Measurements from ENCODE around the gene DYNLT3. TPM values are rescaled to one million over a fixed set of nuclear protein-coding genes. Genes with fewer than 3 reads are reported as not detected.
A peak's percentile ranks its signal among the peaks of the same experiment; 100 is the strongest.

The DYNLT3 gene
- polyA plus RNA-seq, 2 of the 4 experiments (the other 2 are of a cell fraction): 26.8 to 27.3 TPM

GRCh38 chrX:37867536-37868153 is 20.3 kb upstream of the DYNLT3 start (continued):
- TF ChIP-seq RAD21 (conservative IDR thresholded peaks at IDR 0.05 in 1 of 2, IDR thresholded peaks at IDR 0.05 in 1 of 2) (no peak), CBX8 (IDR thresholded peaks at IDR 0.05) (no peak)

- ChIA-PET CTCF (interaction anchor here (0.9 kb wide), 1 partner anchor 9 kb away, joined by 3 read pairs; no protein-coding TSS in a partner anchor), POLR2A (no interaction called here)
- FAIRE-seq: no peak
- Histone ChIP-seq H3K4me1 (no peaks in the 10 kb centered on the region), H3K9me3 (no peaks in the 10 kb centered on the region), H3K27ac (no peak overlapping the region), H3K4me2 (no peak overlapping the region), H3K4me3 (no peak overlapping the region)
- 43% methylated on average over 3 of the region's 3 CpGs for WGBS (ENCODE audit: missing lambda C conversion rate)
- no peak for DNase-seq (ENCODE audit: low read depth in 1 of 2, low spot score in 1 of 2)
- TF ChIP-seq RAD21 (conservative IDR thresholded peaks at IDR 0.05 in 1 of 2, IDR thresholded peaks at IDR 0.05 in 1 of 2) (no peak), KDM5A (IDR thresholded peaks at IDR 0.05) (no peak), EHMT2 (IDR thresholded peaks at IDR 0.05; ENCODE audit: low read depth) (no peak), NFE2L2 (conservative IDR thresholded peaks at IDR 0.05; ENCODE audit: low read length) (no peak), USF2 (IDR thresholded peaks at IDR 0.05) (no peak), CTCF (IDR thresholded peaks at IDR 0.05) (no peak), NPAS2 (CRISPR knock-in tag; IDR thresholded peaks at IDR 0.05; ENCODE audit: borderline replicate concordance) (no peak), CBX8 (IDR thresholded peaks at IDR 0.05) (no peak), ATOH8 (CRISPR knock-in tag; IDR thresholded peaks at IDR 0.05; ENCODE audit: low read depth) (no peak)
- ATAC-seq: no peak
Observed at GRCh38 chrX:37863728-37864127, 16.4 kb upstream of the DYNLT3 start.

GRCh38 chrX:37862851-37863250 is 15.5 kb upstream of the DYNLT3 start:
- CTCF ChIA-PET: no interaction called here
- no peak for ATAC-seq
- no peak overlapping the region for H3K4me2 ChIP-seq
- TF ChIP-seq EHMT2 (IDR thresholded peaks at IDR 0.05; ENCODE audit: low read depth) (no peak), HEYL (CRISPR knock-in tag; IDR thresholded peaks at IDR 0.05) (no peak), BHLHE40 (IDR thresholded peaks at IDR 0.05; ENCODE audit: low read depth, low read length) (no peak), RNF2 (IDR thresholded peaks at IDR 0.05; ENCODE audit: borderline replicate concordance, low read depth) (no peak), JUN (IDR thresholded peaks at IDR 0.05) (no peak), REST (IDR thresholded peaks at IDR 0.05) (no peak), CTCF (IDR thresholded peaks at IDR 0.05) (no peak), GATA3 (IDR thresholded peaks at IDR 0.05; ENCODE audit: borderline replicate concordance) (no peak), POLR2A (IDR thresholded peaks at IDR 0.05; ENCODE audit: low read length) (no peak), TFCP2L1 (CRISPR knock-in tag; IDR thresholded peaks at IDR 0.05) (no peak), ATOH8 (CRISPR knock-in tag; IDR thresholded peaks at IDR 0.05; ENCODE audit: low read depth) (no peak), USF2 (IDR thresholded peaks at IDR 0.05) (no peak), MAFK (IDR thresholded peaks at IDR 0.05; ENCODE audit: partially characterized antibody) (no peak), PHF8 (IDR thresholded peaks at IDR 0.05; ENCODE audit: borderline replicate concordance, low read depth) (no peak), CHD2 (IDR thresholded peaks at IDR 0.05; ENCODE audit: low read length, partially characterized antibody) (no peak), PBX3 (IDR thresholded peaks at IDR 0.05) (no peak)

More at GRCh38 chrX:37862851-37863250, 15.5 kb upstream of the DYNLT3 start:
- Histone ChIP-seq H3K4me1 (no peaks in the 10 kb centered on the region), H3K27ac (no peak overlapping the region), H3K4me3 (no peak overlapping the region), H3K9me3 (no peaks in the 10 kb centered on the region)
- POLR2A ChIA-PET: no interaction called here
- DNase-seq (ENCODE audit: low read depth in 1 of 2, low spot score in 1 of 2) (no peak), FAIRE-seq (peak; percentile 18)
